OCI-M2 (cell line): ENCODE measurements around the gene TUBA3C.

ENCODE experiments used
- DNase-seq: peaks from one replicate; lab custom pipeline; 2025; ENCODE audit not compliant: unreplicated experiment; lab: John Stamatoyannopoulos, UW

The TUBA3C gene

GRCh38 chr13:19169496-19169895 is 12.1 kb downstream of the TUBA3C start:
- DNase-seq, result no peak

DNA sequence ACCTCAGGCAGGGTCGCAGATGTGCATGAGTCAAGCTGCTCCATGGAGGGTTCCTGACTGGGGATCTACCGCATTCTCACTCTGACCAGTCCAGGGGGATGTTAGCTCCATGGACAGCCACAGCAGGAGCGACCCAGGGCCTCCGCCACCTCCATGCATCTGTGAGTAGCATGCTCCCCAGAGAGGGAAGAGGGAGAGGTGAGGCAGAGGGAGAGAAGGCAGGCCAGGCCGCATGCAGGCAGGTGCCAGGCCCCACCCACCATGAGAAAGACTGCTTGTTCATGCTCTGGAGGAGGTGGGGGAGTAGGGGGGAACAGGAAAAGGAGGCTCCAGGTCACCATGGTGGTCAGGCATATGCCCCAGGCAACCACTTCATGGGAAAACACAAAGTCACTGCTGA is 20.3 kb downstream of the TUBA3C start:
- no peak for DNase-seq

- no peak for DNase-seq
Observed at GRCh38 chr13:19159761-19160420, 21.7 kb downstream of the TUBA3C start.

- no peak for DNase-seq
Observed at GRCh38 chr13:19159181-19159580, 22.4 kb downstream of the TUBA3C start.

GRCh38 chr13:19158526-19159174 is 23.0 kb downstream of the TUBA3C start:
- DNase-seq, result no peak

DNA sequence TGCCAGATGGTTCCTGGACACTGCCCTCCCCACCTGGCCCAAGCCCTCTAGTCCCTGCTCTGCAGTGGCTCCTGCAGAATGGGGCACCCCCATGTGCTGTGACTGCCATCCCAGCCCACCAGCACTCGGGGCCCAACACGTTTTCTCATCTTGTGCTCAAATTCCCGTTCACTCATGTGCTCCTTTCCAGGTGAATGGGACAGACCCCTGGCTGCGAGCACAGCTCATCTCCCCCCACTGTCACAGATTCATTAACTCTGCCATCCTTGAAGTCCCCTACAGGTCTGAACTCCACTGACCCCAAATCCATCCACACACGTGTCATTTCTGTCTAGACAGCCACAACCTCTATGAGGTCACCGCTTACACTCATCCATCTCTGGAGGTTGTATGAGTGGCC is 23.6 kb downstream of the TUBA3C start:
- DNase-seq, result no peak

DNA sequence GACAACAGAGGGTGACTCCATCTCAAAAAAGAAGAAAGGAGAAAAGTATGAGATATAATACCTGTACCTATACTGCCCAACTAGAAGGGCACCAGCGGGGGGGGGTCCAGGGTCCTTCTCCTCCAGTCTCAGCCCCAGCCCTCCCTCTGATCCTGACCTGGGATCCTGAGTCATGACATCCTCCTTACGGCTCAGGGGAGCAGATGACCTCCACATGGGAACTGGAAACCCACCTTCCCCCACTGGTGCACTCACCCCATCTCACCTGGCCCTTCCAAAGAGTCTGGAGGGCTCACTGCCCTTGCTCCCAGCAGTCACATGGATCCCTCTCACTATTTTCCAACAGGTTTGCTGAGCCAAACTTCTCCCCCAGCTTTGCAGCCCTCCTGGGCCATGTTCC is 24.2 kb downstream of the TUBA3C start:
- no peak for DNase-seq

GRCh38 chr13:19156013-19156825 is 25.4 kb downstream of the TUBA3C start:
- DNase-seq, result no peak

- DNase-seq, result no peak
Observed at GRCh38 chr13:19155321-19155861, 26.2 kb downstream of the TUBA3C start.

DNA sequence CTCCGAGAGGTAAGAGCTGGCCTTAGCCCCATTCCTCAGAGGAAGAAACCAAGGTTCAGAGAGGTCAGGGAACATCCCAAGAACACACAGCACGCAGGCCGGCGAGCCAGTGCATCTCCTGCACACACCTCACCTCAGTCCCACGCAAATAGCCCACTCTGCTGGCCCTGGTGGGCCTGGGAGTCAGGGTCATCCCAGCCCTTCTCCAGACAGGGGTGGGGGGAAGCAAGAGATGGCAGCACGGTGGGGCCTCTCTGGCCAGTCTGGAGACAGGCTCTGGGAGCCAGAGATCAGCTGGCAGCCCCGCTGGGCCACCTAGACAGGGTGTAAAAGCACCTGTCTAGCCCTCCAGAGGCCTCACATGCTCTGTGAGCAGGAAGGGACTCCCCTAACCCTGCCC is 26.8 kb downstream of the TUBA3C start:
- DNase-seq, result no peak

DNA sequence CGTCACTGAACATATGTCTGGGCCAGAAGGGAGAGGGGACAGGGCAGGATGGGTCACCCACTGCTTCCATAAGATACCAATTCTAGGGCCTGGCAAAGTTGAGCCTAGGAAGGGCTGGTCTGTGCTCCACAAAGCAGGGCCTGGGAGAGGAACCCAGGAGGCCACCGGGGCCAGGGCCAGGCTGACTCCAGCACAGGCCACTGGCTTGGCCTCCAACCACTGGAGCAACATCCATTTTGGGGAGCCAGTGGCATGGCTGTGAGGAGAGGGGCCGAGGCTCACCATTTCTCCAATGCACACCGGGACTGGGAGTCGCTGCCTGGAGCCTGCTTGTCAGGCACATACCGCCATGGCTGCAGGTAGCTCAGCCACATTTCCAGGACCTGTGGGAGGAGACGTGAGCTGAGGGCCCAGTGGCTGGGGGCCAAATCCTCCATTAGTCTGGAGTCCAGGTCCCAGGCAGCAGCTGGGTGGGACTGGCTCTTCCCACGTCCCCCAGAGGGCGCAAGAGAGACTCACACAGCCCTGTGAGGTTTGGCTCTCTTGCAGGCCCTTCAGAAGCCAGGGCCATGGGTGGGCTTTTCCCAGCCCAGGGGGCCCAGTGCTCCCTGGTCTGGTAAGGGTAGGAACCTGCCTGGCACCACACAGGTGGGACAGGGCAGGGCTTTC is 27.7 kb downstream of the TUBA3C start:
- no peak for DNase-seq

GRCh38 chr13:19152403-19152802 is 29.2 kb downstream of the TUBA3C start:
- DNase-seq, result no peak

- DNase-seq, result no peak
Observed at GRCh38 chr13:19151581-19152263, 29.9 kb downstream of the TUBA3C start.

- DNase-seq, result no peak
Observed at GRCh38 chr13:19150712-19151228, 30.9 kb downstream of the TUBA3C start.

DNA sequence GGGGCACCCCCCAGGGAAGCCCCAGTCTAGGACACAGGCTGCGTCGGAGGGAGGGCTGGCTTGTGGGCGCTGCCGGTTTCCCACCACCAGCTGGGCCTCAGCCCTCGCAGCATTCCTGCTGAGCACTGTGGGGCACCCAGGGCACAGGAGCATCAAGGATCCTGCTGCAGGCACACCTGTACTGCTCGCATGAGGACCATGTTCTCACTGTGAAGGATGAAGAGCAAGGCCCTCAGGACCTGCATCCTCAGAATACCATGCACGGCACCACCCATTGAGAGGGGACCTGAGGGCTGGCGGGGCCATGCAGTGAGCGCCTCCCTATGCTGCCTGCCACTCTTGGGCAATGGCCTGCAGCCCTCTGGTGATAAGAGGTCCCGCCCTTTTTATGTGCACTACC is 31.4 kb downstream of the TUBA3C start:
- no peak for DNase-seq

- DNase-seq, result no peak
Observed at GRCh38 chr13:19148561-19148960, 33.1 kb downstream of the TUBA3C start.
